GM12892 (cell line): ENCODE measurements around the gene BICC1.

Experiments used
- DNase-seq: peaks from one replicate; pipeline ENCODE4 v3.0.0; 2011; ENCODE audit not compliant: insufficient read length
- FAIRE-seq: peaks from 2 replicates; lab custom pipeline; 2011; peaks lifted over from hg19 to GRCh38; lab: Jason Lieb, UNC
- POLR2A ChIP-seq: IDR thresholded peaks from 2 replicates; pipeline ENCODE4 v1.6.1; 2011; ENCODE audit warnings: low read depth, low read length, control low read depth
- POLR2AphosphoS5 ChIP-seq: IDR thresholded peaks from 2 replicates; pipeline ENCODE4 v1.6.1; 2011; ENCODE audit warnings: low read depth, low read length, control low read depth
- TAF1 ChIP-seq: IDR thresholded peaks from 2 replicates; pipeline ENCODE4 v1.6.1; 2011; ENCODE audit warnings: low read depth, mild to moderate bottlenecking, control low read depth, low read length, borderline replicate concordance

BICC1 gene

GRCh38 chr10:58734664-58735063, 222.0 kb downstream of the BICC1 start:
- DNase-seq (no peak), FAIRE-seq (no peak)
- TF ChIP-seq POLR2AphosphoS5, result no peak
- no peak for TF ChIP-seq POLR2A
- no peak for TF ChIP-seq TAF1

DNA sequence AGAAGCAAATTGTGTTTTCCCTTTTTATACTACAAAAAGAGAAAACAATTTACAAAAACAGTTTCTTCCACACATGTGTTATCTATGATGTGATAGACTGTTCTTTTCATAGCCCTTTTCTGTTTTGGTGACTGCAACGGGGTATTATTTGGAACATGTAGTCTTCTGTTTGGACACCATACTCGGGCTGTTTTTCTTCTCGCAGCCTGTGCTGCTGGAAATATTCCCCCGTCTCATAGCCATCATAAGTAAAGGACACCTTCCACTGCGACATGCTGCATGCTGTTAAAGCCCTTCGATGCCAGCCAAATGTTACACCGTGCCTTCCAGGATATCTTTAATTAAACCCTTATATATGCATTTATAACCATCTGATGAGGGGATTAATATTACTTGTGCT, 222.4 kb downstream of the BICC1 start:
- TF ChIP-seq POLR2AphosphoS5, result no peak
- no peak for TF ChIP-seq POLR2A
- DNase-seq (no peak), FAIRE-seq (no peak)

DNA sequence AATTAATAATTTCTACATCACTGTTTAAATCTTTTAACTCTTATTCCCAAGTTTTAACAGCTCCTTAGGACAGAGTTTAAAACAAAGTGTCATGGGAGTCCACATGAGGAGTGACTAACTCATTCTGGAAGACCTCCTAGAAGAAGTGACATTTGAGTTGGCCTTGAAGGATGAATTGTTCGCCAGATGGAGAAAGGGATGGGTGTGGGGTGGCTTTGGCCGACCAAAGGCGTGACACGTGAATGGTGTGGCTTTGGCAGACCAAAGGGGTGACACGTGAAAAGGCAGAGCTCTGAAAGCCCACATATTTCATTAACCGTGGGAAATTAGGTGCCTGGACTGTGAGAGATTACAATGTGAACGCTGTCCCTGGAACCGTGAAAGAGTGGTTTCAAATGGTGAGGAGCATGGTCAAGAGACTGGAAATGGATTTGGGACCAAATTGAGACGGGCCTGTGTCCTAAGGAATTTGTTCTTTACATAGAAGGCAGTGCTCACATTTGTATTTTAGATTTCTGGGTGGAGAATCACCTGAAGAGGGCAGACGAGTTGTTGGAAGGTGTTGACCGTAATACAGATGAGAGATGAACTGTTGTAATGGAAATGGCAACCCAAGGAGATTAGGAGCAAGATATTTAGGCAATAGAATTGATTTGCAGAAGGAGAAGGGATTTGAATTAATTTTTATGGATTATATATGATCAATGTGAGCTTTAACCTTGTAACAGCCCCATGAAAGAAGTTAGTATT, 228.1 kb downstream of the BICC1 start:
- FAIRE-seq (no peak), DNase-seq (no peak)
- no peak for TF ChIP-seq POLR2AphosphoS5
- no peak for TF ChIP-seq TAF1
- TF ChIP-seq POLR2A, result no peak

DNA sequence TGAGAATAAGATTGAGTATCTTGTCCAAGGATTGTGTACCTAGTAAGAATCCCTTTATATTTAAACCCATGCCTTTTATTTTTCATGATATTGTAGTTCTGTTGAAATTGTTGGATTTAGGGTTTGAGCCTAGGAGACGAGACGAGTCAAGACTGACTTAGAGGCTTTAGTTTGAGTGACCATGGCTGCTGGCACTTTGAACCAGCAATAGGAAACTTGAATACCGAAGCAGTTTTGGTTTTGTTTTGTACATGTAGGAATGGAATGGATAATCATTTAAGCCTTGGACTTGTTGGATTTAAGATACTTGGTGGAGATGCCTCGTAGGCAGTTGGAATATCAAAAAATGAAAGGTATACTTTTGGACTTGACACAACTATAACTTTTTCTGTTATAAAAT, 229.0 kb downstream of the BICC1 start:
- TF ChIP-seq TAF1 (no peak), POLR2AphosphoS5 (no peak), POLR2A (no peak)
- DNase-seq, result no peak
- FAIRE-seq, result no peak

DNA sequence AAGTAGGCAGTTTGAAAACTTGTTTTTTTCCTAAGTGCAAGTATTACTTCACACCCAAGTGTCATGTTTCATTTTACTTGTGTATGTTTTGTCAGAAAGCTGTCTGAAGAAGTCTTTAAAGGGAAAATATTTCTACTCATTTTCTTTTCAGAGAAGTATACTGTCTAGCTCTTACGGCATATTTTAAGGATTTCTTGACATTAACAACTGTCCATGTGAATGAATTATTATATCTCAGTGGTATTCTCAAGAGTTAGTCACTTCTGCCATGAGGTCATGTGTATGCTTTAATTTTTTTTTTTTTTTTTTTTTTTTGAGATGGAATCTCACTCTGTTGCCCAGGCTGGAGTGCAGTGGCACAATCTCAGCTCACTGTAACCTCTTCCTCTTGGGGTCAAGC, 229.5 kb downstream of the BICC1 start:
- no peak for DNase-seq
- no peak for TF ChIP-seq POLR2AphosphoS5
- no peak for FAIRE-seq

GRCh38 chr10:58743466-58744115, 230.9 kb downstream of the BICC1 start:
- no peak for DNase-seq
- TF ChIP-seq POLR2A (no peak), TAF1 (no peak), POLR2AphosphoS5 (no peak)
- no peak for FAIRE-seq

- FAIRE-seq, result no peak
- DNase-seq, result no peak
- TF ChIP-seq TAF1, result no peak
- no peak for TF ChIP-seq POLR2AphosphoS5
- no peak for TF ChIP-seq POLR2A
These were observed 234.0 kb downstream of the BICC1 start for GRCh38 chr10:58746474-58747185.

GRCh38 chr10:58747687-58748086, 235.0 kb downstream of the BICC1 start:
- FAIRE-seq (no peak), DNase-seq (no peak)
- TF ChIP-seq POLR2A (no peak), POLR2AphosphoS5 (no peak), TAF1 (no peak)

DNA sequence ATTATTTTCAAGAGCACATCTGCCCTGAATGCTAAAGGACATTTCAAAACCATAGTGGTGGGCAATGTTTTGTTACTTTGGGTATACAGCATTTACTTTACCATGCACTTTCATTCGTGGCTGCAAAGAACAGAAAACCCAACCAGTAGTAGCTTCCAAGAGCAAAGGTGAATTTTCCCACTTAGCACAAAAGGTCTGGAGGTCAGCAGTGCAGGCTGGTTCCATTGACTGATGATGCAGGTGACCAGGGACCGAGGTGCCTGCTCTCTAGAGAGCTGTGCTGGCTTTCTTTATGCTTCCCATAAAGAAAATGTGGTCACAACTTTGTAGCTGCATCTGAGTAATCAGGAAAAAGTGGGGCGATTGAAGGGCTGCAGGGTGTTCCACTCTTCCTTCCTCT, 240.0 kb downstream of the BICC1 start:
- TF ChIP-seq POLR2AphosphoS5 (no peak), TAF1 (no peak), POLR2A (no peak)
- FAIRE-seq (no peak), DNase-seq (no peak)

GRCh38 chr10:58753425-58753824, 240.8 kb downstream of the BICC1 start:
- no peak for DNase-seq
- FAIRE-seq, result no peak
- TF ChIP-seq POLR2A (no peak), TAF1 (no peak), POLR2AphosphoS5 (no peak)

GRCh38 chr10:58754469-58755339, 242.0 kb downstream of the BICC1 start:
- no peak for DNase-seq
- TF ChIP-seq POLR2A (no peak), POLR2AphosphoS5 (no peak), TAF1 (no peak)
- no peak for FAIRE-seq
